SK-N-SH (cell line): ENCODE data around the gene KCNJ3. TPM values are rescaled to one million over a fixed set of nuclear protein-coding genes. Genes with fewer than 3 reads are reported as not detected.

Experiments
- CTCF ChIA-PET: fragments of 300-600, 350-600 bp; formaldehyde crosslinking; extraction: SDS; loops from one replicate; lab custom pipeline; 2021; lab: Yijun Ruan, JAX
- POLR2A ChIA-PET: fragments of 350-600 bp; sonication (Branson Sonifier 250); formaldehyde crosslinking; extraction: SDS; loops from one replicate; lab custom pipeline; 2020; ENCODE audit warnings: antibody characterized with exemption, inconsistent platforms; lab: Yijun Ruan, JAX
- DNase-seq: peaks from one replicate; pipeline ENCODE4 v3.0.0; 2012
- H2AFZ ChIP-seq: fragments of 200-600 bp; sonication (generic); 2 replicates; pipeline ENCODE4 v1.8.1; 2016; ENCODE audit warnings: antibody characterized with exemption, mild to moderate bottlenecking, low read depth
- H3F3A ChIP-seq: fragments of 200-600 bp; sonication (generic); replicated peaks from 2 replicates; pipeline ENCODE3; 2016; ENCODE audit warnings: antibody characterized with exemption, mild to moderate bottlenecking; ENCODE audit not compliant: insufficient read depth
- H3K27ac ChIP-seq, 2 experiments: fragments of 200-500 bp in 1 of 2; fragments of 200-600 bp in 1 of 2; sonication (Bioruptor generic) in 1 of 2; sonication (generic), shearing (Covaris generic) in 1 of 2; 2 replicates each; pipeline versions ENCODE4 v1.5.1 to v1.6.1; 2014 to 2016; ENCODE audit warnings: low read depth in 2 of 2, inconsistent platforms in 1 of 2, low read length in 1 of 2, mild to moderate bottlenecking in 1 of 2, mixed read lengths in 1 of 2
- H3K27me3 ChIP-seq: fragments of 200-600 bp; sonication (generic), shearing (Covaris generic); 2 replicates; pipeline ENCODE4 v1.6.1; 2016; ENCODE audit warnings: mixed run types; ENCODE audit not compliant: insufficient read depth
- H3K36me3 ChIP-seq, 2 experiments: fragments of 200-500 bp in 1 of 2; fragments of 200-600 bp in 1 of 2; sonication (Bioruptor generic) in 1 of 2; sonication (generic) in 1 of 2; replicated peaks in 1 of 2; 2 replicates each; pipeline versions ENCODE3 to v1.5.1; 2014 to 2016; ENCODE audit warnings: low read length in 1 of 2, mild to moderate bottlenecking in 1 of 2; ENCODE audit not compliant: insufficient read depth in 2 of 2, control insufficient read depth in 1 of 2
- H3K4me1 ChIP-seq, 2 experiments: fragments of 200-500 bp in 1 of 2; fragments of 200-600 bp in 1 of 2; sonication (Bioruptor generic) in 1 of 2; sonication (generic), shearing (Covaris generic) in 1 of 2; 2 replicates each; pipeline versions ENCODE4 v1.5.1 to v1.6.1; 2014 to 2016; ENCODE audit warnings: low read depth in 1 of 2, low read length in 1 of 2, mixed run types in 1 of 2; ENCODE audit not compliant: insufficient read depth in 2 of 2, control insufficient read depth in 1 of 2
- H3K4me2 ChIP-seq: fragments of 200-600 bp; sonication (generic), shearing (Covaris generic); 2 replicates; pipeline ENCODE4 v1.6.1; 2017; ENCODE audit warnings: mixed run types
- H3K4me3 ChIP-seq, 2 experiments: fragments of 200-500 bp in 1 of 2; fragments of 200-600 bp in 1 of 2; sonication (Bioruptor generic) in 1 of 2; sonication (generic), shearing (Covaris generic) in 1 of 2; 2 replicates each; pipeline versions ENCODE4 v1.5.1 to v1.8.1; 2014 to 2016; ENCODE audit warnings: low read depth in 2 of 2, inconsistent platforms in 1 of 2, low read length in 1 of 2, mild to moderate bottlenecking in 1 of 2, mixed read lengths in 1 of 2, moderate library complexity in 1 of 2
- H3K79me2 ChIP-seq: fragments of 200-600 bp; sonication (generic); 2 replicates; pipeline ENCODE4 v1.8.1; 2017; ENCODE audit warnings: mild to moderate bottlenecking; ENCODE audit not compliant: insufficient read depth
- H3K9ac ChIP-seq: fragments of 200-600 bp; sonication (generic); 2 replicates; pipeline ENCODE4 v1.6.1; 2017; ENCODE audit warnings: mixed run types
- H3K9me2 ChIP-seq: fragments of 200-600 bp; sonication (generic); 2 replicates; pipeline ENCODE4 v1.6.1; 2017; ENCODE audit warnings: mixed run types
- H3K9me3 ChIP-seq: fragments of 200-600 bp; sonication (generic); 2 replicates; pipeline ENCODE4 v1.6.1; 2017; ENCODE audit warnings: mixed run types, mild to moderate bottlenecking, moderate library complexity
- H4K20me1 ChIP-seq: fragments of 200-600 bp; sonication (generic); 2 replicates; pipeline ENCODE4 v1.6.1; 2017; ENCODE audit warnings: mild to moderate bottlenecking, mixed run types; ENCODE audit not compliant: insufficient read depth
- ELF1 ChIP-seq: IDR thresholded peaks from 2 replicates; pipeline ENCODE4 v1.4.0; 2012
- EZH2phosphoT487 ChIP-seq: fragments of 200-600 bp; sonication (generic); IDR thresholded peaks from 2 replicates; pipeline ENCODE4 v1.6.1; 2017; ENCODE audit warnings: low read depth, mixed run types, mild to moderate bottlenecking, antibody characterized with exemption, moderate library complexity, borderline replicate concordance
- FOXJ3 ChIP-seq: sonication (generic); formaldehyde crosslinking; IDR thresholded peaks from 2 replicates; pipeline ENCODE4 v1.5.1; 2020; ENCODE audit warnings: mild to moderate bottlenecking, missing genetic modification reagents
- GATA2 ChIP-seq: sonication (generic); formaldehyde crosslinking; IDR thresholded peaks from 2 replicates; pipeline ENCODE4 v1.5.0; 2020; ENCODE audit warnings: mild to moderate bottlenecking, missing genetic modification reagents
- JUND ChIP-seq: IDR thresholded peaks from 2 replicates; pipeline ENCODE4 v1.4.0; 2012
- MEF2A ChIP-seq: IDR thresholded peaks from 2 replicates; pipeline ENCODE4 v1.4.0; 2012; ENCODE audit warnings: low read depth, borderline replicate concordance
- MXI1 ChIP-seq: IDR thresholded peaks from 2 replicates; pipeline ENCODE4 v1.6.1; 2012; ENCODE audit warnings: mild to moderate bottlenecking, low read depth, low read length, improper control_type of control experiment
- POLR2AphosphoS5 ChIP-seq: IDR thresholded peaks from 2 replicates; pipeline ENCODE4 v1.6.1; 2012; ENCODE audit warnings: low read depth, low read length
- SIN3A ChIP-seq: IDR thresholded peaks from 2 replicates; pipeline ENCODE4 v1.6.1; 2012; ENCODE audit warnings: low read depth, mild to moderate bottlenecking, low read length, moderate library complexity, borderline replicate concordance
- SMC3 ChIP-seq: IDR thresholded peaks from 2 replicates; pipeline ENCODE4 v1.6.1; 2012; ENCODE audit warnings: low read depth, low read length, improper control_type of control experiment
- TCF12 ChIP-seq: IDR thresholded peaks from 2 replicates; pipeline ENCODE4 v1.4.0; 2012
- TEAD4 ChIP-seq: IDR thresholded peaks from 2 replicates; pipeline ENCODE4 v1.4.0; 2012; ENCODE audit warnings: mild to moderate bottlenecking, borderline replicate concordance; ENCODE audit not compliant: insufficient read depth
- WGBS: methylation state at CpG from one replicate; pipeline ENCODE4 v1.1.6; 2017; ENCODE audit warnings: low lambda C conversion rate; 5-methylcytosine and 5-hydroxymethylcytosine counted together
- polyA plus RNA-seq, 3 experiments: library from polyadenylated mRNA; depleted of rRNA; stranded (reverse); fragments of >200 nt; gene quantifications; 2 replicates each; pipeline ENCODE4 v1.2.3, GENCODE V29; 2012
- TF ChIP-seq, protein P1 (sequence below): fragments of 150-350 bp; IDR thresholded peaks from 2 replicates; pipeline ENCODE4 v1.6.1; 2017; ENCODE audit warnings: antibody characterized with exemption, low read length, low read depth, borderline replicate concordance
- TF ChIP-seq, protein P2 (sequence below): IDR thresholded peaks from 2 replicates; pipeline ENCODE4 v1.4.0; 2012; ENCODE audit warnings: low read depth, borderline replicate concordance
- TF ChIP-seq, protein P3 (sequence below): IDR thresholded peaks from 2 replicates; pipeline ENCODE4 v1.6.1; 2012; ENCODE audit warnings: mild to moderate bottlenecking, low read depth, low read length, moderate library complexity

The KCNJ3 gene
- polyA plus RNA-seq, 1 of the 3 experiments (the other 2 are of a cell fraction), result not detected

DNA sequence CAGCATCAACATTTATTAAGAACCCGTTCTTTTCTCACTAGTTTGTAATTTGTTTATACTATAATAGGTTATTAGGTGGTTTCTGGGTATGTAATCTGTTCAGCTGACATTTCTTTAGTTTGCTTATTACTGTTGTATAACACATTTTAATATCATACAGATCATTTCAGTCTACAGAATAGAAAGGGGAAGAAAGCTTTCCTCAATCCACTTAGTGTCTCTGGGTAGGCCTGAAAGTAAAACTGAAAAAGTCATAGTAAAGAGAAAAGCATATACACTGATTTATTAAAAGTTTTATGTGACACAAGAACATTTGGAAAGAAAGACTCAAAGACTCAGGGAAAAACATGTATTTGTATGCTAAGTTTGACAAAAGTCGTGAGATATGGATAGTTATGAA lies 16.8 kb upstream of the KCNJ3 start:
- CTCF ChIA-PET, result no interaction called here

DNA sequence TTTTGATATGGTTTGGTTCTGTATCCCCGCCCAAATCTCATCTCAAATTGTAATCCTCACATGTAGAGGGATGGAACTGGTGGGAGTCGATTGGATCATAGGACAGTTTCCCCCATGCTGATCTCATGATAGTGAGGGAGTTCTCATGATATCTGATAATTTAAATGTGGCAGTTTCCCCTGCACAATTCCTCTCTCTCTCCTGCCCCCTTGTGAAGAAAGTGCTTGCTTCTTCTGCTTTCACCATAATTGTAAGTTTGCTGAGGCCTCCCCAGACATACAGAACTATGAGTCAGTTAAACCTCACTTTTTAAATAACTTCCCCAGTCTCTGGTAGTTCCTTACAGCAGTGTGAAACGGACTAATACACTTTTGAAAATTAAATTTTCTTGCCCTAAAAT lies 12.3 kb upstream of the KCNJ3 start:
- Histone ChIP-seq H3K4me1 (no peaks in the 10 kb centered on the region), H3K27me3 (peaks cover under 1% of the 10 kb centered on the region; the same call in 1 of the 2 replicates), H3K27ac (no peak overlapping the region), H2AFZ (no peak overlapping the region), H4K20me1 (no peaks in the 10 kb centered on the region), H3K9me3 (no peaks in the 10 kb centered on the region), H3K79me2 (no peaks in the 10 kb centered on the region), H3K9me2 (no peaks in the 10 kb centered on the region), H3K4me2 (no peak overlapping the region), H3F3A (no peaks in the 10 kb centered on the region), H3K4me3 (no peak overlapping the region), H3K36me3 (no peaks in the 10 kb centered on the region), H3K9ac (no peak overlapping the region)
- DNase-seq, result no peak
- CTCF ChIA-PET, result interaction anchor here (1.1 kb wide), 1 partner anchor 62 kb away, joined by 3 read pairs; no protein-coding TSS in a partner anchor
- TF ChIP-seq GATA2 (CRISPR knock-in tag), result no peak
- no peak for TF ChIP-seq SIN3A
- no peak for TF ChIP-seq EZH2phosphoT487
- no peak for TF ChIP-seq ELF1
- 19% methylated on average over 3 of the region's 3 CpGs for WGBS
- POLR2A ChIA-PET, result no interaction called here

More for the DNA sequence above, 16.8 kb upstream of the KCNJ3 start:
- Histone ChIP-seq H3K4me3 (no peak overlapping the region), H3K79me2 (no peaks in the 10 kb centered on the region), H3K9ac (no peak overlapping the region), H3F3A (no peaks in the 10 kb centered on the region), H3K27me3 (no peaks in the 10 kb centered on the region), H3K4me2 (no peak overlapping the region), H3K9me2 (no peaks in the 10 kb centered on the region), H2AFZ (no peak overlapping the region), H3K27ac (no peak overlapping the region), H3K4me1 (no peaks in the 10 kb centered on the region), H3K9me3 (no peaks in the 10 kb centered on the region), H3K36me3 (no peaks in the 10 kb centered on the region), H4K20me1 (no peaks in the 10 kb centered on the region)
- POLR2A ChIA-PET, result no interaction called here
- 18% methylated on average over 2 of the region's 2 CpGs for WGBS
- no peak for DNase-seq
- TF ChIP-seq, protein P1, sequence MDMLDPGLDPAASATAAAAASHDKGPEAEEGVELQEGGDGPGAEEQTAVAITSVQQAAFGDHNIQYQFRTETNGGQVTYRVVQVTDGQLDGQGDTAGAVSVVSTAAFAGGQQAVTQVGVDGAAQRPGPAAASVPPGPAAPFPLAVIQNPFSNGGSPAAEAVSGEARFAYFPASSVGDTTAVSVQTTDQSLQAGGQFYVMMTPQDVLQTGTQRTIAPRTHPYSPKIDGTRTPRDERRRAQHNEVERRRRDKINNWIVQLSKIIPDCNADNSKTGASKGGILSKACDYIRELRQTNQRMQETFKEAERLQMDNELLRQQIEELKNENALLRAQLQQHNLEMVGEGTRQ, result no peak
- TF ChIP-seq TEAD4 (no peak), MXI1 (no peak), MEF2A (no peak), FOXJ3 (no peak), POLR2AphosphoS5 (no peak), JUND (no peak)

DNA sequence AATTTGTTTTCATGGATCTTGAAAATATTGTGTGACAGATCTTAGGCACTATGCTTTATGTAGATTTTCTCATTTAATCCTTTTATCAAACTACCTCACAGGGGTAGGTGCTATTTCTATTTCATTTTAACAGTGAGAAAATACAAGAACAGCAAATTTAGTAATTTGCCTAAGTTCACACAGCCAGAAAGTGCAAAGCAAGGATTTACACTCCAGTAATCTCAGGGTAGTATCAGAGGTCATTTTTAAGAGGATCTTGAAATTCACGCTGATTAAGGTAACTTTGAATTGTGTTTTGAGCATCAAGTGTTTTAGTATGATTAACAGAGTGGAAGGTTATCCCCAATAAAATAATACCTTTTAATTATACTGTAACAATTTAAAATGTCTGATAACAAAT lies 10.1 kb upstream of the KCNJ3 start:
- ChIA-PET POLR2A (no interaction called here), CTCF (no interaction called here)
- H4K20me1 ChIP-seq, result no peaks in the 10 kb centered on the region
- H3K9ac ChIP-seq, result no peak overlapping the region
- H3K4me3 ChIP-seq, result no peak overlapping the region
- H3K9me2 ChIP-seq, result no peaks in the 10 kb centered on the region
- H3K27me3 ChIP-seq, result peaks cover 7% of the 10 kb centered on the region; the same call in 1 of the 2 replicates
- H3K36me3 ChIP-seq, result no peaks in the 10 kb centered on the region
- no peaks in the 10 kb centered on the region for H3F3A ChIP-seq
- H3K27ac ChIP-seq, result no peak overlapping the region
- TF ChIP-seq SIN3A, result no peak
- TF ChIP-seq TCF12, result no peak
- TF ChIP-seq, protein P2, sequence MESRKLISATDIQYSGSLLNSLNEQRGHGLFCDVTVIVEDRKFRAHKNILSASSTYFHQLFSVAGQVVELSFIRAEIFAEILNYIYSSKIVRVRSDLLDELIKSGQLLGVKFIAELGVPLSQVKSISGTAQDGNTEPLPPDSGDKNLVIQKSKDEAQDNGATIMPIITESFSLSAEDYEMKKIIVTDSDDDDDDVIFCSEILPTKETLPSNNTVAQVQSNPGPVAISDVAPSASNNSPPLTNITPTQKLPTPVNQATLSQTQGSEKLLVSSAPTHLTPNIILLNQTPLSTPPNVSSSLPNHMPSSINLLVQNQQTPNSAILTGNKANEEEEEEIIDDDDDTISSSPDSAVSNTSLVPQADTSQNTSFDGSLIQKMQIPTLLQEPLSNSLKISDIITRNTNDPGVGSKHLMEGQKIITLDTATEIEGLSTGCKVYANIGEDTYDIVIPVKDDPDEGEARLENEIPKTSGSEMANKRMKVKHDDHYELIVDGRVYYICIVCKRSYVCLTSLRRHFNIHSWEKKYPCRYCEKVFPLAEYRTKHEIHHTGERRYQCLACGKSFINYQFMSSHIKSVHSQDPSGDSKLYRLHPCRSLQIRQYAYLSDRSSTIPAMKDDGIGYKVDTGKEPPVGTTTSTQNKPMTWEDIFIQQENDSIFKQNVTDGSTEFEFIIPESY, result no peak
- no peak for TF ChIP-seq POLR2AphosphoS5
- TF ChIP-seq, protein P3, sequence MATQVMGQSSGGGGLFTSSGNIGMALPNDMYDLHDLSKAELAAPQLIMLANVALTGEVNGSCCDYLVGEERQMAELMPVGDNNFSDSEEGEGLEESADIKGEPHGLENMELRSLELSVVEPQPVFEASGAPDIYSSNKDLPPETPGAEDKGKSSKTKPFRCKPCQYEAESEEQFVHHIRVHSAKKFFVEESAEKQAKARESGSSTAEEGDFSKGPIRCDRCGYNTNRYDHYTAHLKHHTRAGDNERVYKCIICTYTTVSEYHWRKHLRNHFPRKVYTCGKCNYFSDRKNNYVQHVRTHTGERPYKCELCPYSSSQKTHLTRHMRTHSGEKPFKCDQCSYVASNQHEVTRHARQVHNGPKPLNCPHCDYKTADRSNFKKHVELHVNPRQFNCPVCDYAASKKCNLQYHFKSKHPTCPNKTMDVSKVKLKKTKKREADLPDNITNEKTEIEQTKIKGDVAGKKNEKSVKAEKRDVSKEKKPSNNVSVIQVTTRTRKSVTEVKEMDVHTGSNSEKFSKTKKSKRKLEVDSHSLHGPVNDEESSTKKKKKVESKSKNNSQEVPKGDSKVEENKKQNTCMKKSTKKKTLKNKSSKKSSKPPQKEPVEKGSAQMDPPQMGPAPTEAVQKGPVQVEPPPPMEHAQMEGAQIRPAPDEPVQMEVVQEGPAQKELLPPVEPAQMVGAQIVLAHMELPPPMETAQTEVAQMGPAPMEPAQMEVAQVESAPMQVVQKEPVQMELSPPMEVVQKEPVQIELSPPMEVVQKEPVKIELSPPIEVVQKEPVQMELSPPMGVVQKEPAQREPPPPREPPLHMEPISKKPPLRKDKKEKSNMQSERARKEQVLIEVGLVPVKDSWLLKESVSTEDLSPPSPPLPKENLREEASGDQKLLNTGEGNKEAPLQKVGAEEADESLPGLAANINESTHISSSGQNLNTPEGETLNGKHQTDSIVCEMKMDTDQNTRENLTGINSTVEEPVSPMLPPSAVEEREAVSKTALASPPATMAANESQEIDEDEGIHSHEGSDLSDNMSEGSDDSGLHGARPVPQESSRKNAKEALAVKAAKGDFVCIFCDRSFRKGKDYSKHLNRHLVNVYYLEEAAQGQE, result no peak
- no peak for TF ChIP-seq MEF2A
- no peak for TF ChIP-seq SMC3
- DNase-seq, result no peak
- no peaks in the 10 kb centered on the region for H3K9me3 ChIP-seq
- 37% methylated on average over 1 of the region's 1 CpG for WGBS
- no peaks in the 10 kb centered on the region for H3K79me2 ChIP-seq
- H2AFZ ChIP-seq, result no peak overlapping the region
- no peaks in the 10 kb centered on the region for H3K4me1 ChIP-seq
- no peak overlapping the region for H3K4me2 ChIP-seq
